HG03159 (cell line): Measurements from ENCODE around the gene SNORC.
A peak's percentile ranks its signal among the peaks of the same experiment; 100 is the strongest.
"Not testable (repeated sequence)": the region's sequence is repeated elsewhere in the genome, so short reads cannot be mapped to it uniquely, and the experiment has no call there.

Experiments used
- ATAC-seq: cut with Tn5 transposase; IDR thresholded peaks from one replicate; pipeline ENCODE4 v1.9.1; 2021; ENCODE audit warnings: mild to moderate bottlenecking, moderate library complexity; ENCODE audit not compliant: unreplicated experiment

The SNORC gene

GRCh38 chr2:232870018-232870765 lies at the start of gene SNORC:
SNORC (plus strand) TSS chr2:232870264; CDS start chr2:232870342, 78 bp downstream.
- no peak for ATAC-seq

- no peak for ATAC-seq
Observed at GRCh38 chr2:232829988-232830387, 40.1 kb upstream of the SNORC start.

GRCh38 chr2:232831496-232831895 lies 38.6 kb upstream of the SNORC start:
- ATAC-seq, result no peak

- no peak for ATAC-seq
Observed at GRCh38 chr2:232833830-232834229, 36.2 kb upstream of the SNORC start.

- no peak for ATAC-seq
Observed at GRCh38 chr2:232835687-232836208, 34.3 kb upstream of the SNORC start.

- no peak for ATAC-seq
Observed at GRCh38 chr2:232836934-232837333, 33.1 kb upstream of the SNORC start.

GRCh38 chr2:232838406-232838874 lies 31.6 kb upstream of the SNORC start:
- ATAC-seq, result peak; percentile 82

- no peak for ATAC-seq
Observed at GRCh38 chr2:232839411-232840079, 30.5 kb upstream of the SNORC start.

GRCh38 chr2:232842689-232843088 lies 27.4 kb upstream of the SNORC start:
- no peak for ATAC-seq

GRCh38 chr2:232843834-232844233 lies 26.2 kb upstream of the SNORC start:
- no peak for ATAC-seq

- ATAC-seq, result no peak
Observed at GRCh38 chr2:232846055-232846454, 24.0 kb upstream of the SNORC start.

GRCh38 chr2:232850039-232850438 lies 20.0 kb upstream of the SNORC start:
- ATAC-seq, result no peak

- ATAC-seq, result not testable (repeated sequence)
Observed at GRCh38 chr2:232852081-232852480, 18.0 kb upstream of the SNORC start.

GRCh38 chr2:232852676-232853075 lies 17.4 kb upstream of the SNORC start:
- no peak for ATAC-seq

- ATAC-seq, result no peak
Observed at GRCh38 chr2:232854082-232854481, 16.0 kb upstream of the SNORC start.

- ATAC-seq, result no peak
Observed at GRCh38 chr2:232857158-232857563, 12.9 kb upstream of the SNORC start.

- no peak for ATAC-seq
Observed at GRCh38 chr2:232859385-232859916, 10.6 kb upstream of the SNORC start.

- no peak for ATAC-seq
Observed at GRCh38 chr2:232860593-232861241, 9.3 kb upstream of the SNORC start.

- no peak for ATAC-seq
Observed at GRCh38 chr2:232861353-232861752, 8.7 kb upstream of the SNORC start.

- no peak for ATAC-seq
Observed at GRCh38 chr2:232863996-232864395, 6.1 kb upstream of the SNORC start.

- ATAC-seq, result no peak
Observed at GRCh38 chr2:232865165-232865564, 4.9 kb upstream of the SNORC start.
